ENCODE data around the gene UBE2E1. TPM values are rescaled to one million over a fixed set of nuclear protein-coding genes. Genes with fewer than 3 reads are reported as not detected.
A peak's percentile ranks its signal among the peaks of the same experiment; 100 is the strongest.

UBE2E1 gene
- 10 to 100 TPM; 41.2 to 53.3 TPM for total RNA-seq

DNA sequence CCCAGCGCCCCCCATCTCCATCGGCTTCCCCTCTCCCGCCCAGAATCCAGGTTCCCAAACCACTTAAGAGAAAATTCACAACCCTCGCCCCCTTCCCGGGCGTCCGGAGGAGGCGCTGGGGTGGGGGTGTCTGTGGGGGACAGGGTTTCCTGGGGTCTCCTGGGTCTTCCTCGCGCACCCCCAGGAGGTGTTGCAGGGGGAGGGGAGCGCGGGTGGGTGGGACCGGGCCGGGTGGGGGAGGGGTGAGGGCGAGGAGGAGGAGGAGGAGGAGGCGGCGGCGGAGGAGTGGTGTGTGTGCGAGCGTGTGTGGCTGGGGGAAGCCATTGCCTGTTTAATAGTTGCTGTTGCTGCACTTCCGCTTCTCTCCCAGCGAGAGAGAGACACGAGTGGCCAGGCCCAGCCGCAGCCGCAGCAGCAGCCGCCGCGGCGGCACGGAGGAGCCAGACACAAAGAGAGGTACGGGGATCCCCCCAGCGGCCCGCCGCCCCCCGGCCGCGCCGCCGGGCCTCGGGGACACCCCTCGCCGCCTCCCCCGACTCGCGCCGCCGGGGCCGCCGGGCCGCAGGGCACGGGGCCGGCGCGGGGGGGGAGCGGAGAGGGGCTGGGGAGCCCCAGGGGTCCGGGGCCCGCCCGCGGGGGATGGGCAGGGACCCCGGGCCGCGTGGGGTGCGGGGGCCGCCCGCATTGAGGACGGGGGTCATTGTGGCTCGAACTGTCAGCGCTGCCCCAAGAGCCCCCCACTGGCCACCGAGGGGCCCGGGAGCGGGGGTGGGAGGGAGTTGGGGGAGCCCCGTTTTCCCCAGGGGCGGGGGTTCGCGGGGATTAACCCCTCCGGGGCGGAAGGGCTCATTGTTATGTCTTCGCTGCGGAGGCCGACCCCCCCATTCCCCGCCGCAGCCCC, at the start of gene UBE2E1:
UBE2E1 (plus strand) TSS at position 323 of the 901 bp plus-strand sequence. CDS start 1,315 bp downstream, outside the sequence.
- Histone ChIP-seq H3K4me3 (peak within 1 kb of the TSS; percentile 99), H3K9me3 (no peaks in the 10 kb centered on the region), H3K4me1 (ENCODE audit: control insufficient read depth in 1 of 2, low read depth in 2 of 2) (peaks cover 18 to 32% of the 10 kb centered on the region in 2 donors), H3K36me3 (peaks cover 2% of the 10 kb centered on the region), H3K27ac (peak within 1 kb of the TSS; percentile 60 to 61), H3K27me3 (replicated peaks; ENCODE audit: insufficient read depth) (no peaks in the 10 kb centered on the region)
- no peak for DNase-seq (ENCODE audit: low spot score)
- ATAC-seq (ENCODE audit: insufficient number of reproducible peaks, low FRiP score, low read depth): peak; percentile 37
- TF ChIP-seq, protein P1, sequence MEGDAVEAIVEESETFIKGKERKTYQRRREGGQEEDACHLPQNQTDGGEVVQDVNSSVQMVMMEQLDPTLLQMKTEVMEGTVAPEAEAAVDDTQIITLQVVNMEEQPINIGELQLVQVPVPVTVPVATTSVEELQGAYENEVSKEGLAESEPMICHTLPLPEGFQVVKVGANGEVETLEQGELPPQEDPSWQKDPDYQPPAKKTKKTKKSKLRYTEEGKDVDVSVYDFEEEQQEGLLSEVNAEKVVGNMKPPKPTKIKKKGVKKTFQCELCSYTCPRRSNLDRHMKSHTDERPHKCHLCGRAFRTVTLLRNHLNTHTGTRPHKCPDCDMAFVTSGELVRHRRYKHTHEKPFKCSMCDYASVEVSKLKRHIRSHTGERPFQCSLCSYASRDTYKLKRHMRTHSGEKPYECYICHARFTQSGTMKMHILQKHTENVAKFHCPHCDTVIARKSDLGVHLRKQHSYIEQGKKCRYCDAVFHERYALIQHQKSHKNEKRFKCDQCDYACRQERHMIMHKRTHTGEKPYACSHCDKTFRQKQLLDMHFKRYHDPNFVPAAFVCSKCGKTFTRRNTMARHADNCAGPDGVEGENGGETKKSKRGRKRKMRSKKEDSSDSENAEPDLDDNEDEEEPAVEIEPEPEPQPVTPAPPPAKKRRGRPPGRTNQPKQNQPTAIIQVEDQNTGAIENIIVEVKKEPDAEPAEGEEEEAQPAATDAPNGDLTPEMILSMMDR (IDR thresholded peaks at IDR 0.05): no peak

DNA sequence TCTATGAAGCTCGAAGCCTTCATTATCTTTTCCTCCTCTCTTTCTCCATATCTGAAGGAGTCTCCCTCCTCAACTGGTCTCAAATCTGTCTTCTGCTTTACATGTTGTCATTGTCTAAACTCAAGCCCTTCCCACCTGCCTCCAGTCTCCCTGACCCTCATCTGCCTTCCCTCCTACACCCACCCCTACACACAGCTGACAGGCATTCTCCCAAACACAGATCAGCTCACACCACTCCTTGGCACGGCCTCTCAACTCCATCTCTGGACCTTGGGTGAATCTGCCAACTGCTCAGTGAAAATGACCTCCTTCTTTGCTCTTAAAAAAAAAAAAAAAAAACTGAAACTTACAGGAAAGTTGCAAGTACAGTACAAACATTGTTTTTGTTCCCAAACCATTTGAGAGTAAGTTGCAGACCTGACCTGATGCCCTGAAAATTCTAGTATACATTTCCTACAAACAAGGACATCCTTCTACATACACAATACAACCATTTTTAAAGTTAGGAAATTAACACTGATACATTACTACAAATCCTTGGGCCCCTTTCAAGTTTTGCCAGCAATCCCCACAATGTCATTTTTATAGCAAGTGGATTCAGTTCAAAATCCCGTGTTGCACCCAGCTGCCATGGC, 49.4 kb upstream of the UBE2E1 start:
- DNase-seq (ENCODE audit: low spot score): no peak
- Histone ChIP-seq H3K9me3 (no peaks in the 10 kb centered on the region), H3K4me1 (ENCODE audit: control insufficient read depth in 1 of 2, low read depth in 2 of 2) (peaks cover 2 to 8% of the 10 kb centered on the region in 2 donors), H3K27ac (no peak overlapping the region), H3K4me3 (no peak overlapping the region), H3K27me3 (replicated peaks; ENCODE audit: insufficient read depth) (no peaks in the 10 kb centered on the region), H3K36me3 (no peaks in the 10 kb centered on the region)
- no peak for ATAC-seq (ENCODE audit: insufficient number of reproducible peaks, low FRiP score, low read depth)
- TF ChIP-seq, protein P1 (IDR thresholded peaks at IDR 0.05): no peak

DNA sequence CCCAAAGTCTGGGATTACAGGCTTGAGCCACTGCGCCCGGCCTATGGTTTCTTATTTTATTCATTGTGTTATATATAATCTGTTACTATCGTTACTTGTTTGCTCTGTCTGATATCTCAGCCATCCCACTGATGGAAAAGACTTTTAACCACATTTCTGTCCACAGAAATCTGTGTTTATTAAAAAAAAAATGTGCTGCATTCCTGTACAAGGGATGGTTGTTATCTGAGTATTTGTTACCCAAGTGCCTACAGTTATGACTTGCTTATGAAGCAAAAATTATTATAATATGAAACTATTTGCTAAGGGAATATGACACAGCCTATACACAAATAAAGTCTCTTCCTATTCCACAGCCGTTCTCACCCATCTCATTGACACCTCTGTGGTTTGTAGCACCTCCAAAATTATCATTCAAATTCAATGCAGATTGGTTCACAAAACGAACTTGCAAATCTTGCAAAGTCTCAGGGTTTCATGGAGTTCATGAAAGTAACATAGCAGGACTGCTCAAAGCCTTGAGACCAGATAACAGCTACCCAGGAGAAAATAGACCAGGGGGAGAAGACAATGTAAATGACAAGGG, 47.4 kb upstream of the UBE2E1 start:
- peaks cover 0 to 6% of the 10 kb centered on the region in 2 donors for H3K4me1 ChIP-seq (ENCODE audit: control insufficient read depth in 1 of 2, low read depth in 2 of 2)
- no peaks in the 10 kb centered on the region for H3K36me3 ChIP-seq
- H3K9me3 ChIP-seq: no peaks in the 10 kb centered on the region
- ATAC-seq (ENCODE audit: insufficient number of reproducible peaks, low FRiP score, low read depth): no peak
- no peaks in the 10 kb centered on the region for H3K27me3 ChIP-seq (replicated peaks; ENCODE audit: insufficient read depth)
- no peak overlapping the region for H3K4me3 ChIP-seq
- no peak overlapping the region for H3K27ac ChIP-seq
- TF ChIP-seq, protein P1 (IDR thresholded peaks at IDR 0.05): no peak
- DNase-seq (ENCODE audit: low spot score): no peak

DNA sequence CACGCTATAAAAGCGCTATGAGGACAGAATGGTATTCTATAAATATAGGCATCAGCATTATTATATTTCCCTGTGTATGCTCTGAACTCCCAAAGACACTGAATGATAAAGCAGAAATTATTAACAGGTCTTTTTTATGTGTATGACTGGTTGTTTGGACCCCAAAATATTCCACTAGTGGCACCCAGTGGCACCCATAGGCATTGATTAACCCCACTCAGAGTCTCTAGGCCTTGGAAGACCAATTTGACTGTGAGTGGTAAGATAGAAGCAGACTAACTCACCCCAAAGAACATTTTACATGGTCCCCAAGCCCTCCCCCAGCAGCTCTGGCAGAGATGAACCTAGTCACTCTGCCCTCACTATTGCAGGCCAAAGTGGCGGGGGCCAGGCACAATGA, 45.4 kb upstream of the UBE2E1 start:
- Histone ChIP-seq H3K27ac (no peak overlapping the region), H3K36me3 (no peaks in the 10 kb centered on the region), H3K9me3 (no peaks in the 10 kb centered on the region), H3K4me1 (ENCODE audit: control insufficient read depth in 1 of 2, low read depth in 2 of 2) (peaks cover 0 to 6% of the 10 kb centered on the region in 2 donors), H3K27me3 (replicated peaks; ENCODE audit: insufficient read depth) (no peaks in the 10 kb centered on the region), H3K4me3 (no peak overlapping the region)
- DNase-seq (ENCODE audit: low spot score): no peak
- no peak for ATAC-seq (ENCODE audit: insufficient number of reproducible peaks, low FRiP score, low read depth)
- TF ChIP-seq, protein P1 (IDR thresholded peaks at IDR 0.05): no peak

DNA sequence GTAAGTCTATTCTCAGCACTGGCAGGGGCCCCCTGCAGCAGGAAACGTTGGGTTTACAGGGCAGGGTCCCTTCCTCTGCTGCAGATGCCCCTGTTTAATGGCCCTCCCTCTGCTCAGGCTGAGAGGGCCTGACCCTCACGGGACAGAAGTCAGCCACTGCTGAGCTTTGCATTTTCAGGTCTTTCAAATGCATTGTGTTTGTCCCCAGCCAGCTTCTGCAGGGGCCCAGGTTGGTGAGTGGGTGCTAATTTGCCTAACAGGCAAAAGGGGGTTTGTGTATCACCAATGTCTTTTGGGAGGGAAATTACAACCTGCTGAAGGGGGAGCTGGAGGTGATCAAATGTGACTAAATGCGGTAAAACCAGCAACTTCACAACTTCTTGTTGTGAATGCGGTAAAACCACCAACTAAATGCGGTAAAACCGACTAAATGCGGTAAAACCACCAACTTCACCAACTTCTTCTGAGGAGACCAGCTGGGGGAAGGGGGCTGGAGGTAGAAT, 44.8 kb upstream of the UBE2E1 start:
- no peak overlapping the region for H3K4me3 ChIP-seq
- H3K9me3 ChIP-seq: no peaks in the 10 kb centered on the region
- H3K4me1 ChIP-seq (ENCODE audit: control insufficient read depth in 1 of 2, low read depth in 2 of 2): peaks cover 0 to 6% of the 10 kb centered on the region in 2 donors
- TF ChIP-seq, protein P1 (IDR thresholded peaks at IDR 0.05): no peak
- ATAC-seq (ENCODE audit: insufficient number of reproducible peaks, low FRiP score, low read depth): no peak
- no peaks in the 10 kb centered on the region for H3K27me3 ChIP-seq (replicated peaks; ENCODE audit: insufficient read depth)
- no peaks in the 10 kb centered on the region for H3K36me3 ChIP-seq
- H3K27ac ChIP-seq: no peak overlapping the region
- DNase-seq (ENCODE audit: low spot score): no peak
